GM23338 (cell line): ENCODE measurements around the gene ABHD14A.

Experiments used
- CREB1 ChIP-seq: fragments of 250-450 bp; sonication (Bioruptor Pico); IDR thresholded peaks from 2 replicates; pipeline ENCODE4 v1.5.0; 2020; ENCODE audit warnings: low read depth, mild to moderate bottlenecking, moderate library complexity
- EZH2 ChIP-seq: fragments of 200-600 bp; sonication (generic); IDR thresholded peaks from one replicate; pipeline ENCODE4 v1.8.0; 2017; ENCODE audit warnings: antibody characterized with exemption, mild to moderate bottlenecking, low read depth; ENCODE audit not compliant: unreplicated experiment
- EZH2phosphoT487 ChIP-seq: fragments of 200-600 bp; sonication (generic); IDR thresholded peaks from one replicate; pipeline ENCODE4 v1.8.1; 2018; ENCODE audit warnings: antibody characterized with exemption; ENCODE audit not compliant: unreplicated experiment
- JUNB ChIP-seq: IDR thresholded peaks from one replicate; pipeline ENCODE4 v1.6.1; 2016; ENCODE audit warnings: antibody characterized with exemption; ENCODE audit not compliant: unreplicated experiment
- POLR2AphosphoS5 ChIP-seq: IDR thresholded peaks from 2 replicates; pipeline ENCODE4 v1.6.1; 2016; ENCODE audit warnings: antibody characterized with exemption, low read depth
- STAT1 ChIP-seq: IDR thresholded peaks from one replicate; pipeline ENCODE4 v1.6.1; 2016; ENCODE audit warnings: antibody characterized with exemption; ENCODE audit not compliant: unreplicated experiment
- ZNF114 ChIP-seq: fragments of 250-450 bp; sonication (Bioruptor Pico); IDR thresholded peaks from 2 replicates; pipeline ENCODE4 v1.5.0; 2020; ENCODE audit warnings: mild to moderate bottlenecking, moderate library complexity
- TF ChIP-seq, protein P1 (sequence below), 2 experiments: fragments of 200-600 bp in 1 of 2; sonication (generic) in 1 of 2; conservative IDR thresholded peaks; 2 replicates each; pipeline versions ENCODE4 v1.5.1 to v1.6.1; 2016 to 2017; ENCODE audit warnings: antibody characterized with exemption in 2 of 2, low read depth in 2 of 2, mild to moderate bottlenecking in 2 of 2, moderate library complexity in 1 of 2
- TF ChIP-seq, protein P2 (sequence below): IDR thresholded peaks from 2 replicates; pipeline ENCODE4 v1.6.1; 2016; ENCODE audit warnings: antibody characterized with exemption

DNA sequence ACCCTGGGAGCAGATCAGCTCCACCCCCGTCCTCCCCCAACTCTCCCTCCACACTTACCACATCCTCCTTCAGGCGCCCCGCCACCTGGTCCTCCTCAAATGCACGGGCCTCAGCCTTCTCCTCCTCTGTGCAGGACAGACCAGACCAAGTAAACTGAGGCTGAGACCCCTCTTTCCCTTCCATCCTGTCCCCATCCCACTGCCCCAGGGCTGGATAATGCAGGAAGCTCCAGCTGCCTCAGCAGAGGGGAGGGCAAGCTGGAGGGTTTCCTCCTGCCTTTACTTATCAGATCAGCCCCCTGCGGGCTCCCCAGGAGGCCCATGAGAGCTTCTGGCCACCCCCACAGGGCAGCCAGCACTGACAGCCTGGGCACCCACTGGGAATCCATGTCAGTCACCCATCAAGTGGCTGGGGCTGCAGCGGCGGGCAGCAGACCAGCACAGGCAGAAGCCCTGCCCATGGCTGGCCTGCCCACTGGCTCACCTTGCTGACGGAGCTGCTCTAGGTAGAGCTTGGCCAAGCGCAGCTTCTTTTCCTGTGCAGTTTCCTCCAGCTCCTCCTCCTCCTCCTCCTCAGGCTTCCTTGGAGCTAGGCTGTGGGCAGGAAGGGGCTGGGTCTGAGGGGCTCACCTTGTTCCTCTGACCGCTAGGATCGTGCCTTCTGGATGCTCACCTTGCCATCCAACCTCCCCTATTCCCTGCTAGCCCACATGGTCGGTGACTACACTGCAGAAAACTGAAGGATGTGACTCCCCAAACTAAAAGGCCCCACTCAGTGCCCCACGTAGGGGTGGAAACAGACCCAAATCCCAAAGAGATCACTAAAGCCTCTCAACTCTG, 37.0 kb upstream of the ABHD14A start:
- TF ChIP-seq, protein P1, sequence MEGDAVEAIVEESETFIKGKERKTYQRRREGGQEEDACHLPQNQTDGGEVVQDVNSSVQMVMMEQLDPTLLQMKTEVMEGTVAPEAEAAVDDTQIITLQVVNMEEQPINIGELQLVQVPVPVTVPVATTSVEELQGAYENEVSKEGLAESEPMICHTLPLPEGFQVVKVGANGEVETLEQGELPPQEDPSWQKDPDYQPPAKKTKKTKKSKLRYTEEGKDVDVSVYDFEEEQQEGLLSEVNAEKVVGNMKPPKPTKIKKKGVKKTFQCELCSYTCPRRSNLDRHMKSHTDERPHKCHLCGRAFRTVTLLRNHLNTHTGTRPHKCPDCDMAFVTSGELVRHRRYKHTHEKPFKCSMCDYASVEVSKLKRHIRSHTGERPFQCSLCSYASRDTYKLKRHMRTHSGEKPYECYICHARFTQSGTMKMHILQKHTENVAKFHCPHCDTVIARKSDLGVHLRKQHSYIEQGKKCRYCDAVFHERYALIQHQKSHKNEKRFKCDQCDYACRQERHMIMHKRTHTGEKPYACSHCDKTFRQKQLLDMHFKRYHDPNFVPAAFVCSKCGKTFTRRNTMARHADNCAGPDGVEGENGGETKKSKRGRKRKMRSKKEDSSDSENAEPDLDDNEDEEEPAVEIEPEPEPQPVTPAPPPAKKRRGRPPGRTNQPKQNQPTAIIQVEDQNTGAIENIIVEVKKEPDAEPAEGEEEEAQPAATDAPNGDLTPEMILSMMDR (conservative IDR thresholded peaks at IDR 0.05; ENCODE audit: low read depth in 2 of 2): no peak
- TF ChIP-seq EZH2phosphoT487 (no peak), CREB1 (CRISPR knock-in tag) (no peak), STAT1 (no peak), EZH2 (no peak), ZNF114 (CRISPR knock-in tag) (no peak), POLR2AphosphoS5 (no peak), JUNB (no peak)
- TF ChIP-seq, protein P2, sequence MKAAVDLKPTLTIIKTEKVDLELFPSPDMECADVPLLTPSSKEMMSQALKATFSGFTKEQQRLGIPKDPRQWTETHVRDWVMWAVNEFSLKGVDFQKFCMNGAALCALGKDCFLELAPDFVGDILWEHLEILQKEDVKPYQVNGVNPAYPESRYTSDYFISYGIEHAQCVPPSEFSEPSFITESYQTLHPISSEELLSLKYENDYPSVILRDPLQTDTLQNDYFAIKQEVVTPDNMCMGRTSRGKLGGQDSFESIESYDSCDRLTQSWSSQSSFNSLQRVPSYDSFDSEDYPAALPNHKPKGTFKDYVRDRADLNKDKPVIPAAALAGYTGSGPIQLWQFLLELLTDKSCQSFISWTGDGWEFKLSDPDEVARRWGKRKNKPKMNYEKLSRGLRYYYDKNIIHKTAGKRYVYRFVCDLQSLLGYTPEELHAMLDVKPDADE: no peak
